ENCODE results near the gene TEKT1. TPM values are rescaled to one million over a fixed set of nuclear protein-coding genes. Genes with fewer than 3 reads are reported as not detected.
"Not testable (repeated sequence)": the region's sequence is repeated elsewhere in the genome, so short reads cannot be mapped to it uniquely, and the experiment has no call there.

The TEKT1 gene
- total RNA-seq, result not detected
- not detected for polyA plus RNA-seq

DNA sequence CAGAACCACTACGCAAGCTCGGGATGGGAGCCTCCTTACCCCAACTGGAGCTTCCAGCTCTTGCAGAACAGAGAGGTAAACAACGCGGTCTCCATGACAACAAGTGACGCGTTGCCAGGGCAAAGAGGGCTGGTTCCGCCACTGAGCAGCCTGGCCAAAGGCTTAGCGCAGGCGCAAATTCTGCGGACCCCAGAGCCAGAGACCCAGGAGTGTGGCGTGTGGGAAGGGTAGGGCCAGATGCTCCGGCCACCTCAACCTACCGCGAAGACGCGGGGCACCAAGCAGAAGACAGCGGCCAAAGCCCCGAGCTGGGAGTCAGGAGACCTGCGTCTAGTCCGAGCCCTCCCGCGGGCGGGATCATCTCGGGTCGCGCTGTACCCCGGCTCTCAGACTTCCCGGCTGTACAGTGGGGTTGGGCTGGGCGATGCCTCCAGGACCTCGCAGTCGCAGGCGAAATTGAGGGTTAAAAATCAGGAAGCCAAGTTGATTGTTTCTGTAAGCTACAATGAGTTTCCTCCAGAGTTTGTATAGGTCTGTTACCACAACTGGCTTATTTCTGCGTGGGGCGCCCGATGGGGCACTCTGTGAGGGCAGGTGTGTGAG, at the start of gene TEKT1:
TSS of gene TEKT1 (minus strand) at position 69 of the 603 bp plus-strand sequence. CDS start 1,353 bp downstream, outside the sequence.
- no peak within 1 kb of the TSS for H3K4me3 ChIP-seq (ENCODE audit: low read depth, low read length)
- Mint-ChIP-seq H3K27ac (peak within 1 kb of the TSS in 1 of 3 donors; percentile 83), H3K4me1 (peaks cover 0 to 17% (median 6%) of the 10 kb centered on the region in 4 donors), H3K9me3 (peaks cover 0 to 2% (median 0%) of the 10 kb centered on the region in 7 donors), H3K4me3 (peak within 1 kb of the TSS in 3 of 4 donors; percentile 73 to 81 (median 76)), H3K36me3 (no peaks in the 10 kb centered on the region), H3K27me3 (peaks cover 76% of the 10 kb centered on the region)
- H3K36me3 ChIP-seq (ENCODE audit: control insufficient read depth, insufficient read depth, low read length), result no peaks in the 10 kb centered on the region
- H3K9me3 ChIP-seq (ENCODE audit: control insufficient read depth in 2 of 2, low read length in 2 of 2), result no peaks in the 10 kb centered on the region
- H3K27ac ChIP-seq (ENCODE audit: insufficient read depth, low read length, poor library complexity, severe bottlenecking), result no peak within 1 kb of the TSS
- peaks cover 54% of the 10 kb centered on the region for H3K27me3 ChIP-seq (ENCODE audit: control insufficient read depth, insufficient read depth, low read length)
- ATAC-seq (ENCODE audit: low read depth in 2 of 2), result peak; percentile 75 to 81
- H3K4me1 ChIP-seq (ENCODE audit: control insufficient read depth, insufficient read depth, low read length, poor library complexity, severe bottlenecking), result peaks cover 11% of the 10 kb centered on the region
- peak; percentile 53 to 61 (median 58) for DNase-seq

DNA sequence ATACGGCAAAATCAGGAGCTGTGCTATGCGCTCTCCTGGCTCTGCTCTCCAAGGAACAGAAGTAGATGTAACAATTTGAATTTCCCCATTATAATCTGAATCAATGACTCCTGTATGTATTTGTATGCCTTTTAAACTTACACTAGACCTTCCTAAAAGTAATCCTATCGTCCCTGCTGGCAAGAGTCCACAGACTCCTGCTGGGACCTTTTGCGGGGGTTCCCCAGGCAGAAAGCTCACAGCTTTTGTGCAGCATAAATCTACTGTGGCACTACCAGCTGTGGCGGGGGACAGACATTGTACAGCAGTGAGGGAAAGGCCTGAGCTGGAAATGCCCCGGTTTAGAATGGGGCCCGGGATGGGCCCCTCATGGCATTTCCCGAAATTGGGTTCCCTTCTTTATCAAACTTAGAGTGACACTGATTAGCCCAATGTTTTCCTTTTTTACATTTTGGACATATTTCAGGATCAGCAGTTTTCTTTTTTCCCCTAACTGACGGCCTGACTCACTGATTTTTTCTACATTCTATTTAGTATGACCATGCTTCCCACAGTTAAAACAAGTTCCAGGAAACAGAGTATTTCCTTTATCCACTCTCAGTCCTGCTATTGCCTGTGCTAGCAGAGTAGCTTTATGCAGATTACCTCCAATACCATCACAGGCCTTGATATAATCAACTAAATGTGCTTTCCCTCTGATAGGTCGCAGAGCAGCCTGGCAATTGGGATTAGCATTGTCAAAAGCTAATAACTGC, 47.9 kb upstream of the TEKT1 start:
- not testable (repeated sequence) for H3K27me3 ChIP-seq (ENCODE audit: control insufficient read depth, insufficient read depth, low read length); H3K4me1 ChIP-seq (ENCODE audit: control insufficient read depth, insufficient read depth, low read length, poor library complexity, severe bottlenecking); H3K27ac ChIP-seq (ENCODE audit: insufficient read depth, low read length, poor library complexity, severe bottlenecking); H3K36me3 ChIP-seq (ENCODE audit: control insufficient read depth, insufficient read depth, low read length); ATAC-seq (ENCODE audit: low read depth in 2 of 2); H3K36me3 Mint-ChIP-seq; H3K4me1 Mint-ChIP-seq; H3K4me3 Mint-ChIP-seq; H3K9me3 ChIP-seq (ENCODE audit: control insufficient read depth in 2 of 2, low read length in 2 of 2); DNase-seq; H3K4me3 ChIP-seq (ENCODE audit: low read depth, low read length); H3K27ac Mint-ChIP-seq
- Mint-ChIP-seq H3K9me3 (peaks cover 0 to 21% (median 5%) of the 10 kb centered on the region in 7 donors), H3K27me3 (peaks cover 15% of the 10 kb centered on the region)

DNA sequence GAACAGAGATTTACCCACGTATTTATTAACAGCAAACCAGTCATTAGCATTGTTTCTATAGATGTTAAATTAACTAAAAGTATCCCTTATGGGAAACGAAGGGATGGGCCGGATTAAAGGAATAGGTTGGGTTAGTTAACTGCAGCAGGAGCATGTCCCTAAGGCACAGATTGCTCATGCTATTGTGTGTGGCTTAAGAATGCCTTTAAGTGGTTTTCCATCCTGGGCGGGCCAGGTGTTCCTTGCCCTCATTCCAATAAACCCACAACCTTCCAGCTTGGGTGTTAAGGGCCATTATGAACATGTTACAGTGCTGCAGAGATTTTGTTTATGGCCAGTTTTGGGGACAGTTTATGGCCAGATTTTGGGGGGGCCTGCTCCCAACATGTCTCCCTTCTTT, 43.7 kb upstream of the TEKT1 start:
- ATAC-seq (ENCODE audit: low read depth in 2 of 2); DNase-seq; H3K27ac Mint-ChIP-seq; H3K36me3 ChIP-seq (ENCODE audit: control insufficient read depth, insufficient read depth, low read length); H3K9me3 ChIP-seq (ENCODE audit: control insufficient read depth in 2 of 2, low read length in 2 of 2); H3K9me3 Mint-ChIP-seq; H3K27me3 ChIP-seq (ENCODE audit: control insufficient read depth, insufficient read depth, low read length); H3K4me3 Mint-ChIP-seq; H3K4me1 ChIP-seq (ENCODE audit: control insufficient read depth, insufficient read depth, low read length, poor library complexity, severe bottlenecking); H3K4me3 ChIP-seq (ENCODE audit: low read depth, low read length); H3K36me3 Mint-ChIP-seq; H3K4me1 Mint-ChIP-seq; H3K27ac ChIP-seq (ENCODE audit: insufficient read depth, low read length, poor library complexity, severe bottlenecking): not testable (repeated sequence)
- H3K27me3 Mint-ChIP-seq, result peaks cover 13% of the 10 kb centered on the region

GRCh38 chr17:6872936-6873335, 41.4 kb upstream of the TEKT1 start:
- Mint-ChIP-seq H3K36me3 (no peaks in the 10 kb centered on the region), H3K27ac (no peak overlapping the region), H3K4me1 (no peaks in the 10 kb centered on the region), H3K9me3 (no peaks in the 10 kb centered on the region), H3K27me3 (peaks cover 8% of the 10 kb centered on the region), H3K4me3 (no peak overlapping the region)
- no peak overlapping the region for H3K4me3 ChIP-seq (ENCODE audit: low read depth, low read length)
- H3K9me3 ChIP-seq (ENCODE audit: control insufficient read depth in 2 of 2, low read length in 2 of 2), result no peaks in the 10 kb centered on the region
- DNase-seq (no peak), ATAC-seq (ENCODE audit: low read depth in 2 of 2) (no peak)
- no peaks in the 10 kb centered on the region for H3K4me1 ChIP-seq (ENCODE audit: control insufficient read depth, insufficient read depth, low read length, poor library complexity, severe bottlenecking)
- H3K27me3 ChIP-seq (ENCODE audit: control insufficient read depth, insufficient read depth, low read length), result peaks cover 3% of the 10 kb centered on the region
- H3K27ac ChIP-seq (ENCODE audit: insufficient read depth, low read length, poor library complexity, severe bottlenecking), result no peak overlapping the region
- H3K36me3 ChIP-seq (ENCODE audit: control insufficient read depth, insufficient read depth, low read length), result no peaks in the 10 kb centered on the region

GRCh38 chr17:6870841-6871240, 39.3 kb upstream of the TEKT1 start:
- Histone ChIP-seq H3K9me3 (ENCODE audit: control insufficient read depth in 2 of 2, low read length in 2 of 2) (no peaks in the 10 kb centered on the region), H3K4me1 (ENCODE audit: control insufficient read depth, insufficient read depth, low read length, poor library complexity, severe bottlenecking) (no peaks in the 10 kb centered on the region), H3K27me3 (ENCODE audit: control insufficient read depth, insufficient read depth, low read length) (peaks cover 3% of the 10 kb centered on the region), H3K36me3 (ENCODE audit: control insufficient read depth, insufficient read depth, low read length) (no peaks in the 10 kb centered on the region), H3K27ac (ENCODE audit: insufficient read depth, low read length, poor library complexity, severe bottlenecking) (no peak overlapping the region), H3K4me3 (ENCODE audit: low read depth, low read length) (no peak overlapping the region)
- ATAC-seq (ENCODE audit: low read depth in 2 of 2) (no peak), DNase-seq (no peak)
- Mint-ChIP-seq H3K27ac (no peak overlapping the region), H3K27me3 (peaks cover 8% of the 10 kb centered on the region), H3K36me3 (no peaks in the 10 kb centered on the region), H3K4me1 (no peaks in the 10 kb centered on the region), H3K9me3 (no peaks in the 10 kb centered on the region), H3K4me3 (no peak overlapping the region)

GRCh38 chr17:6868582-6868981, 37.1 kb upstream of the TEKT1 start:
- peaks cover 16% of the 10 kb centered on the region for H3K27me3 Mint-ChIP-seq
- no peak overlapping the region for H3K4me3 ChIP-seq (ENCODE audit: low read depth, low read length)
- H3K9me3 Mint-ChIP-seq, result no peaks in the 10 kb centered on the region

GRCh38 chr17:6867849-6868248, 36.3 kb upstream of the TEKT1 start:
- H3K36me3 Mint-ChIP-seq, result no peaks in the 10 kb centered on the region
- Histone ChIP-seq H3K27me3 (ENCODE audit: control insufficient read depth, insufficient read depth, low read length) (peaks cover 3% of the 10 kb centered on the region), H3K9me3 (ENCODE audit: control insufficient read depth in 2 of 2, low read length in 2 of 2) (no peaks in the 10 kb centered on the region), H3K4me3 (ENCODE audit: low read depth, low read length) (no peak overlapping the region), H3K4me1 (ENCODE audit: control insufficient read depth, insufficient read depth, low read length, poor library complexity, severe bottlenecking) (no peaks in the 10 kb centered on the region), H3K27ac (ENCODE audit: insufficient read depth, low read length, poor library complexity, severe bottlenecking) (no peak overlapping the region), H3K36me3 (ENCODE audit: control insufficient read depth, insufficient read depth, low read length) (no peaks in the 10 kb centered on the region)
- H3K27me3 Mint-ChIP-seq, result peaks cover 20% of the 10 kb centered on the region
- DNase-seq (no peak), ATAC-seq (ENCODE audit: low read depth in 2 of 2) (no peak)
- H3K4me1 Mint-ChIP-seq, result no peaks in the 10 kb centered on the region
- H3K4me3 Mint-ChIP-seq, result no peak overlapping the region
- H3K27ac Mint-ChIP-seq, result no peak overlapping the region
- H3K9me3 Mint-ChIP-seq, result no peaks in the 10 kb centered on the region

More at GRCh38 chr17:6868582-6868981, 37.1 kb upstream of the TEKT1 start:
- H3K27me3 ChIP-seq (ENCODE audit: control insufficient read depth, insufficient read depth, low read length), result peaks cover 2% of the 10 kb centered on the region
- H3K36me3 ChIP-seq (ENCODE audit: control insufficient read depth, insufficient read depth, low read length), result no peaks in the 10 kb centered on the region
- H3K9me3 ChIP-seq (ENCODE audit: control insufficient read depth in 2 of 2, low read length in 2 of 2), result no peaks in the 10 kb centered on the region
- Mint-ChIP-seq H3K4me1 (no peaks in the 10 kb centered on the region), H3K27ac (no peak overlapping the region), H3K4me3 (no peak overlapping the region), H3K36me3 (no peaks in the 10 kb centered on the region)
- no peak for ATAC-seq (ENCODE audit: low read depth in 2 of 2)
- no peak for DNase-seq
- no peaks in the 10 kb centered on the region for H3K4me1 ChIP-seq (ENCODE audit: control insufficient read depth, insufficient read depth, low read length, poor library complexity, severe bottlenecking)
- H3K27ac ChIP-seq (ENCODE audit: insufficient read depth, low read length, poor library complexity, severe bottlenecking), result no peak overlapping the region

DNA sequence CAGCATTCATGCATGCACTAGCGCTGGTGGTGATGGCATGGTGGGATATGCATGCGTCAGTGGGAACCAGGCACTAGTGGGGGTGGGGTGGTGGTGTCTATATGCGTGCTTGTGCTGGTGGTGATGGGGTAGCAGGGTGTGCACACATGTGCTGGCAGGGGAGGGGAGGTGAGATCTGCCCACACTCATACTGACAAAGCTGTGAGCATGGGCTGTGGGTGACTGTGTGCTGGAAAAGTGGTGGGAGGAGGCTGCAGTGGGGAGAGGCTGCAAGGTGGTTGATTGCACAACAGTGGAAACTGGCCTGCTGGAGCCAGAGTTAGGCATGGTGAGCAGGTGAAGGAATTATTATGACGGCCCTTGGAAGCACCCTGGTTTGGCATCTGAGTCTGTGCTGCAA, 31.3 kb upstream of the TEKT1 start:
- no peak overlapping the region for H3K27ac Mint-ChIP-seq

More for the DNA sequence above, 31.3 kb upstream of the TEKT1 start:
- H3K27me3 ChIP-seq (ENCODE audit: control insufficient read depth, insufficient read depth, low read length), result peaks cover 11% of the 10 kb centered on the region
- ATAC-seq (ENCODE audit: low read depth in 2 of 2) (no peak), DNase-seq (no peak)
- no peak overlapping the region for H3K27ac ChIP-seq (ENCODE audit: insufficient read depth, low read length, poor library complexity, severe bottlenecking)
- no peak overlapping the region for H3K4me3 ChIP-seq (ENCODE audit: low read depth, low read length)
- peaks cover 29% of the 10 kb centered on the region for H3K27me3 Mint-ChIP-seq
- H3K9me3 ChIP-seq (ENCODE audit: control insufficient read depth in 2 of 2, low read length in 2 of 2), result no peaks in the 10 kb centered on the region
- H3K4me1 ChIP-seq (ENCODE audit: control insufficient read depth, insufficient read depth, low read length, poor library complexity, severe bottlenecking), result no peaks in the 10 kb centered on the region
- H3K36me3 Mint-ChIP-seq, result no peaks in the 10 kb centered on the region
- no peaks in the 10 kb centered on the region for H3K36me3 ChIP-seq (ENCODE audit: control insufficient read depth, insufficient read depth, low read length)
- no peaks in the 10 kb centered on the region for H3K4me1 Mint-ChIP-seq
- no peak overlapping the region for H3K4me3 Mint-ChIP-seq
- peaks cover 0 to 2% (median 0%) of the 10 kb centered on the region in 7 donors for H3K9me3 Mint-ChIP-seq
